PFSK-1 (cell line): ENCODE results near the gene SLC25A34.

Experiments used
- FOXP2 ChIP-seq: optimal IDR thresholded peaks from 2 replicates; pipeline ENCODE3; 2011; ENCODE audit warnings: borderline replicate concordance, control low read depth, inconsistent platforms; ENCODE audit not compliant: insufficient read depth; ENCODE audit errors: extremely low read length, extremely low read depth
- POLR2AphosphoS5 ChIP-seq: IDR thresholded peaks from 2 replicates; pipeline ENCODE4 v1.6.1; 2012; ENCODE audit warnings: low read depth, mild to moderate bottlenecking, control low read depth, low read length, moderate library complexity
- SIN3A ChIP-seq: IDR thresholded peaks from 2 replicates; pipeline ENCODE4 v1.6.1; 2012; ENCODE audit warnings: mild to moderate bottlenecking, low read length, moderate library complexity, borderline replicate concordance; ENCODE audit not compliant: insufficient read depth
- TAF1 ChIP-seq: IDR thresholded peaks from 2 replicates; pipeline ENCODE4 v1.6.1; 2012; ENCODE audit warnings: low read length, control low read depth, borderline replicate concordance; ENCODE audit not compliant: insufficient read depth
- TF ChIP-seq, protein P1 (sequence below), 2 experiments: IDR thresholded peaks; 2 replicates each; pipeline versions ENCODE4 v1.6.1 to v1.8.0; 2011 to 2012; ENCODE audit warnings: low read depth in 2 of 2, low read length in 2 of 2, control low read depth in 1 of 2, inconsistent platforms in 1 of 2, mild to moderate bottlenecking in 1 of 2, moderate library complexity in 1 of 2; ENCODE audit not compliant: insufficient read depth in 1 of 2

DNA sequence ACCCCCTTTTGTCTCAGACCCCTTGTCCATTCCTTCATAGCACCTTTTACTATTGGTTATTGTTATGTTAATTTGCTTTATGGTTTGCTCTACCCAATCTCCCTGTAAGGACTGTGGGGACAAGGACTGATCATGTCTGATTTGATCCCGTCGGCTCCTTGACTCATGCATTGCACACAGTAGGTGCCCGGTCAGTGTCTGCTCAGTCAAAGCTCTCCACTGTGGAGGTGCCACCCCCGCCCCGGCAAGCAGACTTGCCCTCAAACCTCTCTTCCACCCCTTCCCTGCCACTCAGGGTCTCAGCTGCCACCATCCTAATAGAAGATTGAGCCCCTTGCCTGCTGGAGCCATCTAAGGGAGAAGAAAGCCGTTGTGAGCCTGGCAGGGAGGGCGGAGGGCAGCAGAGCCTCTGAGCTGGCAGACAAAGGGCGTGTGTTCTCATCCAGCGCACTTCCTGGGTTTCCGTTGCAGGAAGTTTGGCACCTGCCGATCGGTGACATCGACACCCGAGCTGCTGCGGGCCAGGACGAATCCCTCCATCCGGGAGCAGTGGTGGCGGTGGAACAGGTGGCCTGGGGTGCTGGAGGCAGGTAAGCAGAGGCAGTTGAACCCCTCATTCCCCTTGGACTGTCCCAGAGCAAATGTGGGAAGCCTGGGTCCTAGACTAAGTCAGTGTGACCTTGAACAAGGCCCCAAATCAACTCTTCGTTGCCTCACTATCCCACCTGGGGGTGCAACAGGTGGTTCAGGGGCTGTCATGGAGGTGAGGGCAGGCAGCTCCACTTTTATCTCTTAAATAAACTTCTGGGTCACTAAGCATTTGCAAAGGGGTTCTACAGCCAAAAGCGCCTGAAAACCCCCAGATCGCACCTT is 20.3 kb downstream of the SLC25A34 start:
- TF ChIP-seq POLR2AphosphoS5 (no peak), FOXP2 (no peak), TAF1 (no peak), SIN3A (no peak)
- TF ChIP-seq, protein P1, sequence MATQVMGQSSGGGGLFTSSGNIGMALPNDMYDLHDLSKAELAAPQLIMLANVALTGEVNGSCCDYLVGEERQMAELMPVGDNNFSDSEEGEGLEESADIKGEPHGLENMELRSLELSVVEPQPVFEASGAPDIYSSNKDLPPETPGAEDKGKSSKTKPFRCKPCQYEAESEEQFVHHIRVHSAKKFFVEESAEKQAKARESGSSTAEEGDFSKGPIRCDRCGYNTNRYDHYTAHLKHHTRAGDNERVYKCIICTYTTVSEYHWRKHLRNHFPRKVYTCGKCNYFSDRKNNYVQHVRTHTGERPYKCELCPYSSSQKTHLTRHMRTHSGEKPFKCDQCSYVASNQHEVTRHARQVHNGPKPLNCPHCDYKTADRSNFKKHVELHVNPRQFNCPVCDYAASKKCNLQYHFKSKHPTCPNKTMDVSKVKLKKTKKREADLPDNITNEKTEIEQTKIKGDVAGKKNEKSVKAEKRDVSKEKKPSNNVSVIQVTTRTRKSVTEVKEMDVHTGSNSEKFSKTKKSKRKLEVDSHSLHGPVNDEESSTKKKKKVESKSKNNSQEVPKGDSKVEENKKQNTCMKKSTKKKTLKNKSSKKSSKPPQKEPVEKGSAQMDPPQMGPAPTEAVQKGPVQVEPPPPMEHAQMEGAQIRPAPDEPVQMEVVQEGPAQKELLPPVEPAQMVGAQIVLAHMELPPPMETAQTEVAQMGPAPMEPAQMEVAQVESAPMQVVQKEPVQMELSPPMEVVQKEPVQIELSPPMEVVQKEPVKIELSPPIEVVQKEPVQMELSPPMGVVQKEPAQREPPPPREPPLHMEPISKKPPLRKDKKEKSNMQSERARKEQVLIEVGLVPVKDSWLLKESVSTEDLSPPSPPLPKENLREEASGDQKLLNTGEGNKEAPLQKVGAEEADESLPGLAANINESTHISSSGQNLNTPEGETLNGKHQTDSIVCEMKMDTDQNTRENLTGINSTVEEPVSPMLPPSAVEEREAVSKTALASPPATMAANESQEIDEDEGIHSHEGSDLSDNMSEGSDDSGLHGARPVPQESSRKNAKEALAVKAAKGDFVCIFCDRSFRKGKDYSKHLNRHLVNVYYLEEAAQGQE (IDR thresholded peaks at IDR 0.05; ENCODE audit: insufficient read depth in 1 of 2, low read depth in 2 of 2, low read length in 2 of 2) = no peak
